HG03196 (cell line): Measurements from ENCODE around the gene TMEM204.

Source experiments
- ATAC-seq: cut with Tn5 transposase; IDR thresholded peaks from one replicate; pipeline ENCODE4 v1.9.1; 2021; ENCODE audit not compliant: unreplicated experiment

Gene TMEM204

DNA sequence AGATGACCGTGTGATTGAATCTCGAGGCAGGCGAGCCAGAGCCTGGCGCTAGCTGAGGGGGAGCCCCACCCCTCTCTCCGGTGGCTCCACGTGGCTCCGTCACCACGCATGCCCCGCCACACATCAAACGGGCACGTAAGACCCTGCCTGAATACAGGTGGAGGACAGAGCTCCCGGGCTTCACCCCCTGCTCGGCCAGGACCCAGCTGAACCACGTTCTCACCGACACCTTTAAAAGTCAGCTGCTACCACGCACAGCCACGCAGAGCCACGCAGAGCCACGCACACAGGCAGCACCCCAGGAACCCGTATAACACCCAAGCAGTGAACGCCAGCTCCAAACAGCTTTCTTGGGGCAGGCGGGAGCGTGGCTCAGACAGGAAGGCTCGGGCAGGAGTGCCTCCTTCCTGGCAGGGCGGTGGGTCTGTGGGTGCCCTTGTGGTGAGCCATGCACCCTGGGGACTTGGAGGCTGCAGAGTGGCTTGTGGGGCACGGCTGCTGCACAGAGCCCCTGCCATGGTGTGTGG lies 4.4 kb downstream of the TMEM204 start:
- no peak for ATAC-seq

DNA sequence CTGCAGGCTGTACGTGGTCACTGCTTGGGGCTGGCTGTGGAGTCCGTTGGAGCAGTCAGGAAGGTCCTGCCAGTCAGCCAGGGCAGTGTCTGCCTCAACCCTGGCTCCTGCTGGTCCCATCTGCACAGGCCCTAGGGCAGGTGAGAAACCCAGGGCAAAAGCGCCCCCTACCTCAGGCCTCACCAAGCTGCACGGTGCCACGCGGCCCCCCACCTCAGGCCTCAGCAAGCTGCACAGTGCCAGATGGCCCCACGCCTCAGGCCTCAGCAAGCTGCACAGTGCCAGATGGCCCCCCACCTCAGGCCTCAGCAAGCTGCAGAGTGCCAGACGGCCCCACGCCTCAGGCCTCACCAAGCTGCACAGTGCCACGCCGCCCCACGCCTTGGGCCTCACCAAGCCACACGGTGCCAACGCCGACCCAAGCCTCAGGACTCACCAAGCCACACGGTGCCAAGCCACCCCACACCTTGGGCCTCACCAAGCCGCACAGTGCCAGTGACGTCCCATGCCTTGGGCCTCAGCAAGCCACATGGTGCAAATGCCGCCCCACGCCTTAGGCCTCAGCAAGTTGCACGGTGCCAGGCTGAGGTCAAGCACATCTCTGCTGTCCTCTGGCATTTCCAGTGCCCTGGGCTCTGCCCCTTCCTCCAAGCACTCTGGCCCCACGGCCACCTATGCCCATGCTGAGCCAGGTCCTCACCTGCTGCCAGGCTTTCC lies 5.5 kb downstream of the TMEM204 start:
- no peak for ATAC-seq

DNA sequence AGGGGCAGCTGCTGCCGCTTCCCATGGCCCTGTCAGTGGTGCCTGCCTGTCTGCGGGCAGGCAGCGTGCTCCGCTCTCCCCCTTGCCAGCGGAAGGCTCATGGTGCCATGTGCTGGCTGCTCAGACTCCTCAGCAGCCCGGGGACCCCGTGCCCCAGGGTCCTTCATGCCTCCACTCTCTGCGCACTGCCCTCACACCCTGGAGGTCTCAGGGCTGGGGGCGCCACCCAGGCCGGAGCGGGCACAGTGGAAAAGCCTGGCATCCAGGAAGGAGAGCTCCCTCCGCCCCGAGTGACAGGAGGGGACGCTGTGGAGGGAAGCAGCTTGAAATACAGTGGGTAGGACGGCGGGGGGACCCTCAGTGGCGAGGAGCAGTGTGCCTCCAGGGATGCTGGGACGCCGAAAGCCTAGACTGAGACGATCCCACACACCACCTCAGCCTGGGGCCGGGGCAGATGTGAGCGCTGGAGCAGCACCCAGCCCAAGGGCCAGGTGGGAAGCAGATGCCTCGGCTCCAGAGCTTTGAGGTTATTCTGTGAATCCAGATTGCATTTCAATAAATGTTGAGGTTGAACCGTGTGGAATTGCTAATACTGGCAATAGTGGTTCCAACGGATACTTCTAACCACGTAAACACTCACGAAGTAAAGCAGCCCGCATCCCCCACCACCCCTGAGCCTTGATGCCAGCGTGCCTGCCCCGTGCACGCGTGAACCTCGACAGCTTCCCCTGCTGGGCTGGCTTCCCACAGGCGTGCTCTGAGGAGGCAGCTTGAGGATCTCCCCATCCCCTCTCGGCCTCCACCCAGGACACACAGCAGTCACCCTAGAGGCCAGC lies 6.5 kb downstream of the TMEM204 start:
- ATAC-seq, result no peak

DNA sequence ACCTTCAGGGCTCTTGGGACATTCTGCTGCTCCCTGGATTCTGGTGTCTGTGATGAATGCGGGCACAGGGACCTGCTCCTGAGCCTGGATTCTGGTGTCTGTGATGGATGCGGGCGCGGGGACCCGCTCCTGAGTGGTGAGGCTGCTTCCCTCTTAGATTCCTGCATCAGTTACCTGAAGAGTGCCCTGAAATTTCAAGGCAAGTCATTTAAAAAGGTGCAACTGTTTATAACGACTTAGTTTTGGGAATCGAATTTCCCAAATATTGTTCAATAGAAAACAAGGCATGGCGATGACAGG lies 7.0 kb downstream of the TMEM204 start:
- ATAC-seq, result no peak

GRCh38 chr16:1541293-1542165 lies 8.1 kb downstream of the TMEM204 start:
- no peak for ATAC-seq

GRCh38 chr16:1542166-1542500 lies 8.7 kb downstream of the TMEM204 start:
- no peak for ATAC-seq

- ATAC-seq, result no peak
Observed at GRCh38 chr16:1542533-1542932, 9.1 kb downstream of the TMEM204 start.

DNA sequence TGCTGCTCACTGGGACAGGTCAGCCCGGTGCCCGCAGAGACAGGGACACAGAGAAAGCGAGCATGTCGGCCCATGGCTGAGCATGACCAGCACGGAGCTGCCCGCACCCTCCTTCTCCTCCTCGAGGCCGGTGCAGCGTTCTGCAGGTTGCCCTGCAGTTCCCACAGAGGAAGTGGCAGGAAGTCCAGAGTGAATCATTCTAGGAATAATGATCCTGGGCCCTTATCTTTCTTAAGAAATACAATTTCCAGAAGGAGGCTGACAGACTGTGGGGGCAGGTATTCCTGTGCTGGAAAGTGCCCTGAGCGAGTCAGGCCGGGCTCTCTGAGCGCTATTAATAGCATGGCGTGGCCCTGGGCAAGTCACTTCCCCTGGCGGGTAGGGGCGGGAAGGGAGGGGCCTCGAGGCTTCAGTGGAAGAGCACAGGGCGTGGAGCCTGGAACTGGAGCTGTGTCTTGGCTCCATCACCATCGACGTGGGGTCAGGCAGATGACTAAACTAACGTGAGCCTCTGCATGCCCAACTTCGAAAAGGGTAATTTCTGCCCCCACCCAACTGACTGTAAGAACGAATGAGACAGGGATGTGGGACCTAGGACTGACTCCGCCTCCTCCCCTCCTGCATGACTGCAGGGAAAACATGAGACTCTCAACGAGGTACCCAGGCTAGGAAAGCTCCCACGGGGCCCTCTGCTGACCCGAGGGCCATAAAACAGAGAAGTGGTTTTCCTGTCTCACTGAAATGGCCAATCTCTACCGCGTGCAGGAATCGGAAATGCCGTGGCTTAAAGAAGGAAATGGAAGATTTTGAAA lies 9.8 kb downstream of the TMEM204 start:
- no peak for ATAC-seq

DNA sequence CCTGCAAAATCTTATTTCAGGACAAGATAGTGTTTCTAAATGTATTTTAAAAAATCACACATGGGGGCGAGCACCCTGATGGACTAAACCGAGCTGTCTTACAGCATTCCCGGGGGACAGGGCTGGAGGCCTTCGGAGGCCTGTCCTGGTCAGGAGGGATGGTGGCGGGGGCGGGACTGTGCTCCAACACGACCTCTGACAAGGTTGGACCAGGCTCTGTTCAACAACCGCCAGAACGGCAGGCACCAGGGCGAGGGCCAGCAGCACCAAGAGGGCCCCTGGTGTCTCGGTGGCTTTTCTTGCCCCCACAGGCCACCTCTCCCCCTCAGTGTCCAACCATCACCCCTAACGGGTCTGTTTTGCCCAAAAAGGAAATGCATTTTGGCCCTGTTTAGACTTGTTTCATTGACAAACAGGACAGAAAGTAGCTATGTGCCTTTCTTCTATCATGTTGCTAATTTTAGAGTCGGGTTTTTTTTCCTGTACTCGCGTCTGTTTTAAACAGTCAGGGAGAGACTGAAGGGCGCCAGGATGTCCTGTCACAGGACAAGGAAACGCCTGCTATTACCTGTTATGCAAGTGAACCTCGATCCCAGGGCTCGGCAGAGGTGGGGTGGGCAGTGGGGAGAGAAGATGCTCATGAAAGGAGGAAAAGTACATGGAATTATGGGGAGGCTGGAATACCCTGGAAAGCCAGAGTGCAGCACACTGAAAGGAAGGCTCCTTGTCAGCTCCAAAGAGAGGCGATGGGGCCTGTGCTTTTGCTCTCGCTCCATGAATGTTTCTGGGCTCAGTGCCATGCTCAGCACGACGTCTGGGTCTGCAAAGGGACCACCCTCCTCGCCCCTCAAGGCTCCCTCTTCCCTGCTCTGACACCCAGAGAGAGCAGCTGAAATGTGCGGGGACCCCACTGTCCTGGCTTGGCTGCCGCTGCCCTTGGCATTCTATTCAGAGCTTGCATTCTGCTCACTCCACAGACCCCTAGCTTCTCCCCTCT lies 11.9 kb downstream of the TMEM204 start:
- ATAC-seq, result no peak

GRCh38 chr16:1546430-1546829 lies 13.0 kb downstream of the TMEM204 start:
- no peak for ATAC-seq

GRCh38 chr16:1548233-1548632 lies 14.8 kb downstream of the TMEM204 start:
- no peak for ATAC-seq

DNA sequence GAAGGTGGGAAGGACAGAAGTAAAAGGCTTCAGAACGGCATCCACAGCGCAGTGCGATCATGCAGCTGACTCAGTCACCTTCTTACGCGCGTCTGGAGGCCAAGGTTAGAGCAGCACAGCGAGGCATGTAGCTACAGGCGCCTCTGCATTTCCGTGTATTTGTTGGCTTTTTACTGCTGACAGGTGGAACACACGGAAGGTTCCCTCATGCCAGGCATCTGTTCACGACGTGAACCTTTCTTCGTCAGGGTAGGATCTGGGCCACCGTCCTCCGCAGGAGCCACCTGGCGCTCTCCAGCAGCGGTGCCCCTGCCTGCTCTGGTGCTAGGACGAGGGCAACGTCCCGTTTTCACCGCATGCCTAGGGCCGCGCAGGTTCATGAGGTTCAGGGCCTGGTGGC lies 15.3 kb downstream of the TMEM204 start:
- no peak for ATAC-seq

GRCh38 chr16:1550069-1550468 lies 16.6 kb downstream of the TMEM204 start:
- ATAC-seq, result no peak

DNA sequence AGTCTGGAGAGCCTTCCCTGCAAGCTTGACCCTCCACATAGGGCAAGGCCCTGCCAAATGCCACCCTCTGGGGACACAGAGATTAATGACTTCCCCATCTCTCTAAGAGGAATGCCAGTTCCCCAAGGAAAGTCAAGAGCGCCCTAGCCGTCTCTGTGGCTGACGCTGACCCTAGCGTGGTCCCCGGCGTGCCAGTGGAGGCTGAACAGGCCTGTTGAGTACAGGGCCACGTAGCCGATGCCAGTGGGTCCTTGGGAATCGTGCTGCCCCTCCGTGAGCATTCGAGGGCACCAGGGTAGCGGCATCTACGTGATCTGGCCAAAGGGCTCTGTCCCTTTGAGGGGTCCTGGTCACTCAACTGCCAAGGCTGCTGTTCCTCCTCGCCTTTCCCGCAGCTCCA lies 17.2 kb downstream of the TMEM204 start:
- no peak for ATAC-seq

- ATAC-seq, result no peak
Observed at GRCh38 chr16:1551166-1551565, 17.7 kb downstream of the TMEM204 start.

DNA sequence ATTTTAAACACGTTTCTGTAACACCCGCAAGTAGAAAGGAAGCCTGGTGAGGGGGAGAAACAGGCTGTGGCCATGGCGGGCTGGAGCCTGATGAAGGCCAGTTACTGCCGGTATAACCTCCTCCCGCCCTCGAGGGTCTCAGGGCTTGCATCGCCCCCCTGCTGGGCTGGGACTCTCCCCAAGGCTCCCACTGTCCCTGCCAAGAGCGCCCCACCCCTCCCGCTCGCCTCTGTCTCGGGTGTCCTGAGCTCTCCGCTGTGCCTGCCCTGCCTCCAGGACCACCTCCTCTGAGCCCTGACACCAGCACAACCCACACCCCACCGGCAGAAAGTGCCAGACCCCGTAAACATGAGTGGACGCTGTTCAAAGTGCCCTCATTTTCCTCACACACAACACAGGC lies 18.7 kb downstream of the TMEM204 start:
- no peak for ATAC-seq

DNA sequence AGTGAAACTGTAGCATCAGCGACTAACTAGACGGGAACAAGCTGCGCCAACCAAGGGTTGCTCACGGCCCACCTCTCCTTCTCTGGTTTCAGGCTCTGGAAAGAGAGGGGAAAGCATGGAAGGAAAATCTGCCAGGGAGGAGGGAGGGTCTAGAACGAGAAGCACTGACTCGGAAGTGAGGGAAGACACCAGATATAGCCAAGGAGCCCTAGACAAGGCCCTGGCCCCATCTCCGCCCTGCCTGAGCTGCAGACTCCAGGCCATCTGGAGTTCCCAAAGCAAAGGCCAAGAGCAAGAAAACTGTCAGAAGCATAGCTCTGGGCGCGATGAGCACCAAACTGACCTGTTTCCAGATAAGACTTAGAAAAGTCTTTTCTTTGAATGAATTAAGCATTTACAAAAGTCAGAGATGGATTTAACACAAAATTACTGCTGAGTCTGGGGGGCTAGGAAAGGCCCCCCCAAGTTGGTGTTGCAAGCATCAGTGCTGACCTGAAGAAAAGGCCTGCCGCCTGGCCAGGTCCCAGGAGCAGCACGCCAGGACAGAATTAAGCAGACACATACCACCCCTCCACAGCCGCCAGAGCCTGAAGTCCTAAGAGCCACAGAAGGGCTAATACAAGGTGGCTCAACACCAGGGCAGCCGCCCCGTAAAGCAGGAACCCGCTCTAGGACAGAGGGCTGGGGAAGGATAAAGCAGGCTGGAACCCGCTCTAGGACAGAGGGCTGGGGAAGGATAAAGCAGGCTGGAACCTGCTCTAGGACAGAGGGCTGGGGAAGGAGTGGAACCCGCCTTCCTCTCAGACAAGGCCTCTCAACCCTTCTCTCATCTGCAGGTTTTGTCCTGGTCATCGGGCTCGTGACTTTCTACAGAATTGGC lies 20.7 kb downstream of the TMEM204 start:
- ATAC-seq, result no peak

DNA sequence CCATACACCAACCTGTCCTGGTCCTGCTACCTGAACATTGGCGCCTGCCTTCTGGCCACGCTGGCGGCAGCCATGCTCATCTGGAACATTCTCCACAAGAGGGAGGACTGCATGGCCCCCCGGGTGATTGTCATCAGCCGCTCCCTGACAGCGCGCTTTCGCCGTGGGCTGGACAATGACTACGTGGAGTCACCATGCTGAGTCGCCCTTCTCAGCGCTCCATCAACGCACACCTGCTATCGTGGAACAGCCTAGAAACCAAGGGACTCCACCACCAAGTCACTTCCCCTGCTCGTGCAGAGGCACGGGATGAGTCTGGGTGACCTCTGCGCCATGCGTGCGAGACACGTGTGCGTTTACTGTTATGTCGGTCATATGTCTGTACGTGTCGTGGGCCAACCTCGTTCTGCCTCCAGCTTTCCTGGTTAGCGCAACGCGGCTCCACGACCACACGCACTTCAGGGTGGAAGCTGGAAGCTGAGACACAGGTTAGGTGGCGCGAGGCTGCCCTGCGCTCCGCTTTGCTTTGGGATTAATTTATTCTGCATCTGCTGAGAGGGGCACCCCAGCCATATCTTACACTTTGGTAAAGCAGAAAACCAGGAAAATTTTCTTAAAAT lies 21.5 kb downstream of the TMEM204 start:
- no peak for ATAC-seq
